Keratinocyte (primary cell): ENCODE measurements around the gene PGAM2. TPM values are rescaled to one million over a fixed set of nuclear protein-coding genes. Genes with fewer than 3 reads are reported as not detected.

Experiments
- DNase-seq: peaks from one replicate; pipeline ENCODE4 v3.0.0-alpha.2; 2011; ENCODE audit warnings: low read depth, missing footprints, low spot score
- FAIRE-seq: peaks from 2 replicates; lab custom pipeline; 2011; peaks lifted over from hg19 to GRCh38; lab: Jason Lieb, UNC
- H2AFZ ChIP-seq: 2 replicates; pipeline ENCODE4 v1.6.0; 2012; ENCODE audit warnings: low read length, control low read depth, inconsistent platforms; ENCODE audit not compliant: control insufficient read depth
- H3K27ac ChIP-seq: 2 replicates; pipeline ENCODE4 v1.5.1; 2011; ENCODE audit warnings: low read length; ENCODE audit not compliant: control insufficient read depth, insufficient read depth
- H3K27me3 ChIP-seq: 3 replicates; pipeline ENCODE4 v1.6.0; 2011; ENCODE audit warnings: low read length; ENCODE audit not compliant: control insufficient read depth, insufficient read depth; ENCODE audit errors: extremely low read depth
- H3K36me3 ChIP-seq, 2 experiments: 2 replicates in 1 of 2; 3 replicates in 1 of 2; pipeline ENCODE4 v1.5.1; 2011; ENCODE audit warnings: low read length in 2 of 2, mild to moderate bottlenecking in 1 of 2; ENCODE audit not compliant: control insufficient read depth in 2 of 2, insufficient read depth in 2 of 2; ENCODE audit errors: extremely low read depth in 1 of 2
- H3K4me1 ChIP-seq: 3 replicates; pipeline ENCODE4 v1.5.1; 2011; ENCODE audit warnings: low read length; ENCODE audit not compliant: control insufficient read depth, insufficient read depth; ENCODE audit errors: extremely low read depth
- H3K4me2 ChIP-seq: 3 replicates; pipeline ENCODE4 v1.6.0; 2011; ENCODE audit warnings: low read depth, low read length; ENCODE audit not compliant: control insufficient read depth, insufficient read depth; ENCODE audit errors: extremely low read depth
- H3K4me3 ChIP-seq, 3 experiments: fragments of 200-600 bp in 1 of 3; sonication (generic) in 1 of 3; 2 replicates in 2 of 3; 3 replicates in 1 of 3; pipeline ENCODE4 v1.5.1; 2011 to 2016; ENCODE audit warnings: low read length in 3 of 3, mild to moderate bottlenecking in 3 of 3, control low read depth in 2 of 3, inconsistent platforms in 1 of 3, low read depth in 1 of 3, mixed read lengths in 1 of 3, mixed run types in 1 of 3, moderate library complexity in 1 of 3; ENCODE audit not compliant: control insufficient read depth in 2 of 3, insufficient read depth in 2 of 3; ENCODE audit errors: extremely low read depth in 1 of 3
- H3K79me2 ChIP-seq: 2 replicates; pipeline ENCODE4 v1.6.0; 2012; ENCODE audit warnings: low read length; ENCODE audit not compliant: control insufficient read depth, insufficient read depth
- H3K9ac ChIP-seq: 3 replicates; pipeline ENCODE4 v1.6.0; 2011; ENCODE audit warnings: low read length; ENCODE audit not compliant: control insufficient read depth, insufficient read depth; ENCODE audit errors: extremely low read depth
- H3K9me1 ChIP-seq: 3 replicates; pipeline ENCODE4 v1.6.0; 2011; ENCODE audit warnings: low read length; ENCODE audit not compliant: control insufficient read depth, insufficient read depth; ENCODE audit errors: extremely low read depth
- H3K9me3 ChIP-seq: 2 replicates; pipeline ENCODE4 v1.5.1; 2012; ENCODE audit warnings: low read depth, low read length; ENCODE audit not compliant: control insufficient read depth
- H4K20me1 ChIP-seq: 3 replicates; pipeline ENCODE4 v1.6.0; 2011; ENCODE audit warnings: low read length; ENCODE audit not compliant: control insufficient read depth, insufficient read depth; ENCODE audit errors: extremely low read depth
- CTCF ChIP-seq, 3 experiments: IDR thresholded peaks in 1 of 3; conservative IDR thresholded peaks in 1 of 3; optimal IDR thresholded peaks in 1 of 3; 2 replicates in 2 of 3; 3 replicates in 1 of 3; pipeline versions ENCODE3 to v1.5.1; 2011; ENCODE audit warnings: low read length in 3 of 3, mild to moderate bottlenecking in 3 of 3, moderate library complexity in 2 of 3, control low read depth in 1 of 3, inconsistent platforms in 1 of 3; ENCODE audit not compliant: insufficient read depth in 2 of 3; ENCODE audit errors: extremely low read depth in 1 of 3
- EZH2 ChIP-seq: IDR thresholded peaks from one replicate; pipeline ENCODE4 v1.6.1; 2012; ENCODE audit warnings: inconsistent platforms, mild to moderate bottlenecking, low read length, moderate library complexity
- dilution Hi-C: fragments of 300-500 bp; cut with MboI; formaldehyde crosslinking; loops from one replicate; pipeline ENCODE4 v1.7.0; 2020; ENCODE audit warnings: low sequenced_read_pairs; ENCODE audit not compliant: extremely low pct_ligation_motif_present
- polyA plus RNA-seq, 5 experiments: library from polyadenylated mRNA; depleted of rRNA in 3 of 5; stranded (reverse) in 3 of 5; stranded (forward) in 1 of 5; unstranded in 1 of 5; fragments of >200 nt; gene quantifications; 1 replicate in 1 of 5; 2 replicates in 3 of 5; 3 replicates in 1 of 5; pipeline versions ENCODE4 v1.2.1 to v1.2.3, GENCODE V29; 2011 to 2012; ENCODE audit warnings: missing spikeins in 2 of 5, low read depth in 1 of 5, low replicate concordance in 1 of 5

PGAM2 gene
- polyA plus RNA-seq, 1 donor (not counting 4 experiments of a cell fraction or from before 2014, with no cell fraction given): not detected

GRCh38 chr7:44110719-44111635 lies 45.6 kb upstream of the PGAM2 start:
- H3K9me1 ChIP-seq: no peaks in the 10 kb centered on the region
- H3K9me3 ChIP-seq: no peaks in the 10 kb centered on the region
- no peaks in the 10 kb centered on the region for H3K79me2 ChIP-seq
- TF ChIP-seq EZH2: no peak
- TF ChIP-seq CTCF (optimal IDR thresholded peaks at IDR 0.05 in 1 of 3, IDR thresholded peaks at IDR 0.05 in 1 of 3, conservative IDR thresholded peaks at IDR 0.05 in 1 of 3; ENCODE audit: extremely low read depth in 1 of 3, insufficient read depth in 2 of 3, low read length in 3 of 3): no peak
- H2AFZ ChIP-seq: no peak overlapping the region
- no peaks in the 10 kb centered on the region for H3K27me3 ChIP-seq
- peaks cover 4 to 11% of the 10 kb centered on the region in 2 experiments for H3K36me3 ChIP-seq
- no peak overlapping the region for H3K9ac ChIP-seq
- dilution Hi-C loops: no loop called here
- no peak for FAIRE-seq
- H3K4me3 ChIP-seq: no peak overlapping the region
- H4K20me1 ChIP-seq: no peaks in the 10 kb centered on the region
- no peak overlapping the region for H3K27ac ChIP-seq
- no peak for DNase-seq
- no peak overlapping the region for H3K4me2 ChIP-seq
- H3K4me1 ChIP-seq: no peaks in the 10 kb centered on the region

GRCh38 chr7:44109991-44110390 lies 44.6 kb upstream of the PGAM2 start:
- TF ChIP-seq CTCF (optimal IDR thresholded peaks at IDR 0.05 in 1 of 3, IDR thresholded peaks at IDR 0.05 in 1 of 3, conservative IDR thresholded peaks at IDR 0.05 in 1 of 3; ENCODE audit: extremely low read depth in 1 of 3, insufficient read depth in 2 of 3, low read length in 3 of 3) (no peak), EZH2 (no peak)
- Histone ChIP-seq H3K36me3 (peaks cover 2 to 6% of the 10 kb centered on the region in 2 experiments), H3K4me1 (peaks cover 7% of the 10 kb centered on the region), H3K27me3 (peaks cover 2% of the 10 kb centered on the region), H3K9me3 (no peaks in the 10 kb centered on the region), H3K4me3 (no peak overlapping the region), H3K79me2 (no peaks in the 10 kb centered on the region), H2AFZ (no peak overlapping the region), H3K9ac (no peak overlapping the region), H4K20me1 (no peaks in the 10 kb centered on the region), H3K4me2 (no peak overlapping the region), H3K9me1 (no peaks in the 10 kb centered on the region), H3K27ac (no peak overlapping the region)
- dilution Hi-C loops: no loop called here
- no peak for FAIRE-seq
- no peak for DNase-seq
